HK-2 (cell line): ENCODE measurements around the gene GNPAT.

Source experiments
- DNase-seq: peaks from one replicate; pipeline ENCODE4 v3.0.0-alpha.2; 2018; ENCODE audit not compliant: unreplicated experiment

The GNPAT gene

GRCh38 chr1:231213831-231214573, 27.0 kb upstream of the GNPAT start:
- DNase-seq = no peak

DNA sequence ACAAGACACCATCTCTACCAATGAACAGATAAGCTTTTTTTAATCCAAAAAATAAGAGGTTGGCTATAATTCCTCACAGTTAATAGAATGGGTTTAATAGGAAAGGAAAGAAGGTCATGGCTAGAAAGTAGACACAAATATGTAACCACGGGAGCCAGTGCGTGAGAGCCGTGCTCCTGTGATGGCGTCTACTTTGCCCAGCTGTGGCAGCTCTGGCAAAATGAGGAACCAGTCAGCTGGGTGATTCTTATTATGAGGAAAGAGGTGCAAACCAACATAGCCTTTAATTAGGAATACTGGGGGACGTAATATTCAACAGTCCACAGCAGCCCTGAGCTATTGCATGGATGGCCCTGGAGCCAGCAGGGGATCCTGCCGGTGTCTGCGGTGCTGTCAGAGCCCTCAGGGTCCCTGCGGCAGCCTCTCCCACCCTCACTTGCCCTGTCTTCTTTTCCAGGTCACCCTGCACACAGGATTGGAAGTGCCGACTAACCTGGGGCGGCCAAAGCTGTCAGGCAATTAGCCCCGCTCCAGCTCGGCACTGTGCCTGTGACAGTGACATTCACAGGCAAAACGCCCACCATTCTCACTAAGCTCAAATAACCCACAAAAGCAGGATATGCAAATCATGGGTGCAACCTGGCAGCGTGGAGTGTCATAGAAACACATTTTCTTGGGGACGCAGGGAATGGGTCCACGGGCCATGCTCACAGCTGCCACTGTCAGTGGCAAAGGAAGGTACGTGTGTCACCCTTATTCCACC, 25.9 kb upstream of the GNPAT start:
- DNase-seq = no peak

DNA sequence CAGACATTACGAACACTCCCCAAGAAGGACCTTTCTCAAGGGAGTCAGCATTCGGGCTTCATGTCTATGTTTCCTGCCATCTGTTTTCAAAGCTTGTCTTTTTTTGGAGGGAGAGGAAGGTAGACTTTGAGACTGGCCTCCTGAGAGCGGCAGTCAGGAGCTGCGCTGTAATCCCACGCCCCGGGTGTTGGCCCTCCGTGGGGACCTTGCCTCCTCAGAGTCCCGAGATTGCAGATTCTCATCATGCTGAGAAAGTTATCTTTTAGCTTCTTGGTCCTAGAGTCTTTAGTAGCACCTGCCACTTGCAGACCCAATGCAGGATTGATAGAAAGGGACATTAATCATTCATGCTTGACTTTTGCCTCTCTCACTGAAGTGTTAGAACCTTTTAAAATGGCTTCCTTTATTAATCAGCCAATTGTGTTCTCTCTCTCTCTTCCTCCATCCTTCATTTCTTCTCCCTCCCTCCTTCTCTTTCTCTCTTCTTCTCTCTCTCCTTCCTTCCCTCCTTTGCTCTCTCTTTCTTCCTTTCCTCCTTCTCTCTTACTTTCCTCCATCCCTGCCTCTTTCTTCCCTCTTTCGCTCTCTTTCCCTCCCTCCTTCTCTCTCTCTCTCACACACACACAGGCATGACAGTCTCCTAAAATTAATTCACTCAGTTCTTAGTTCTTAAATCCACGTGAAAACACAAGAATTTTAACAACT, 25.2 kb upstream of the GNPAT start:
- no peak for DNase-seq

DNA sequence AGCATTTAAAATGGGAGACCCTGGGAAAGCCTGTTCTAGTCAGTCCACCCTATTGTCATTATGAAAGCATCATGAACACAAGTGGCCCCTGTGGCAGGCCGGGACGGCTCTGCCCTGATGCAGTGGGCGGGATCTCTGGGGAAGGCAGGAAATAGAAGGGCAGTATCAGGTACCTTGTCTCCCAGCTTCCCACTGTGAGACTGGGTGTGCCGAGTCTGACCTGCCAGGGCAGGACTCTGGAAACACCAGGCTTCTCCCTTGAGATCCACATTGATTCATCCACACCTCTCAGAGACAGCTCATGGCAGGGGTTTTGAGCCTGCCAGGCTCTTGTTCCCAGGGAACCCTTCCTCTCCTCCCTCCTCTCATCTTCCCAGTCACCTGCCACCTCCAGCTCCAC, 24.5 kb upstream of the GNPAT start:
- no peak for DNase-seq

- no peak for DNase-seq
Observed at GRCh38 chr1:231217056-231217455, 24.0 kb upstream of the GNPAT start.

DNA sequence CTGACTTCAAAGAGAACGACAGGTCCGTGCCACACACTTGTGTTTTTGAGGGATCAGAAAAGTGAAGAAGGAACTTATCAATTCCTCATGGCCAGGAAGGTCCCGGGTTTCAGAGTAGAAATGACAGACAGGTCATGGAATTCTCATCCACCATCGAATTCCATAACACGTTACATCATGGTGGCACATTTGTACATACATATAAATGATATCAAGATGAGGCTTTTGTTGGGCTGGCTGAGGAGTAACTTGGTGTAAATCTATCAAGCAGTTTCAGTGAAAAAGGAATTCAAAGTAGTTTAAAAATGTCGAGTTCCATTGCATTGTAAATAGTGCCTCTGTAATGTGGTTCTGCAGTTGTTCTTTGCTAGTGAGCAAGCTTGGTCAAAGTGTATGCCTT, 22.9 kb upstream of the GNPAT start:
- DNase-seq = no peak

DNA sequence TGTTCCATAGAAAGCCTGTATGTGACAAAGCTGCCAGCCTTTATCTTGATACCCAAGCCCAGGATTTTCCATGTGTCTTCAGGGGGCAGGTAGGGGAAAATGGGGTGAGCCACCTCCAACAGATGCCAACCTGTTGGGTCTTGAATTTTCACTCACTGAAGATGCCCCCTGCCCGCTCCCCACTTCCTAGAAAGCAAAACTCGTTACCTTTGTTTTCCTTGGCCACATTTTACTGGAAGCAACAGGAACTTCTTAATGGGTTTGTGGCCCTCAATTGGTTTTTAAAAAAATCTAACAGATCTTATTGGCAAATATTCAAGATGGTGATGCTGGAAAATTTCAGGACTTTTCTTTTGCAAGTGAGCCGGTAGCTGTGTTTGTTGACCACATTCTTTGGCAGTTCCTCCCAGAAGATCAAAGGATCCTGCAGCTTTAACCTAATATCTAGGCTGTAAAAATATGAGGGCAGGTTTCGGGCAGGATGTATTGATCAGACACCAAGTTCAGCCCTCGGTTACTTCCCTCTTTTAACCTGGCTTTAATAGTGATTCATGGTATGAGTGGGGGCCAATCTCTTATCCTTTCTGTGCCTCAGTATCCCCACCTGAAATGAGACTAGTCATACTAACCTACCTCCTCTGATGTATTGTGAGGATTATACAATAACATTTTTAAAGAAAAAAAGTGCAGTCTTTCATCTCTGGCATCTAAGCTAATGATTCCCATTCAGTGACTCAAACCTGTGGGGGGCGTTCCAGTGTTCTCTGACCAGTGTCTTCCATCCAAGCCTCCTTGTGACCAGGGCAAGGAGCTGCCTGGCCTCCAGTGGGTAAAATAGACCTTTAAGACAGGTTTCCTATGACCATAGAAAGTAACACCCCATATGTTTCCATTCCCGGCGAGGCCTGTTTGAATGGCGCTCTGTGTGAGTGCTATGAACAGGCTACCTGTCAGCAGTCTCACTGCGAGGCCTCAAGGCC, 21.3 kb upstream of the GNPAT start:
- DNase-seq = no peak

DNA sequence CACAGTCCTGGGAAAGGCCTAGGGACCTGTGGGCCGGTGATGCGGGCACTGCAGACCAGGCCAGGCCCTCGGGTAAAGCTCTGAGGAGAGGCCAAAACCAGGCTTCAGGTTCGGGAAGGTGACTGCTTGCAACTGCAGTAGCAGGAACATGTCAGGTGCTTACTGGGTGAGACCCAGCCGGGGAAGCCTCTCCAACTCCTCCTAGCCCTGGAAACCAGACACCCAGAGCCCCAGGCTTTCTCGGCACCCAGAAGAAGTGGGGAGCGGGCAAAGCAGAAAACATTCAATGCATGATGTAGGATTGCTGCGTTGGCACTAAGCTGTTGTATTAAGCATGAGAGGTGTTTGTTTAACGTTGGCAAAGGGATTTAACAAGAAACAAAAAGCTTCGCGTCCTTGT, 20.2 kb upstream of the GNPAT start:
- no peak for DNase-seq

- DNase-seq = no peak
Observed at GRCh38 chr1:231226156-231226555, 14.9 kb upstream of the GNPAT start.

DNA sequence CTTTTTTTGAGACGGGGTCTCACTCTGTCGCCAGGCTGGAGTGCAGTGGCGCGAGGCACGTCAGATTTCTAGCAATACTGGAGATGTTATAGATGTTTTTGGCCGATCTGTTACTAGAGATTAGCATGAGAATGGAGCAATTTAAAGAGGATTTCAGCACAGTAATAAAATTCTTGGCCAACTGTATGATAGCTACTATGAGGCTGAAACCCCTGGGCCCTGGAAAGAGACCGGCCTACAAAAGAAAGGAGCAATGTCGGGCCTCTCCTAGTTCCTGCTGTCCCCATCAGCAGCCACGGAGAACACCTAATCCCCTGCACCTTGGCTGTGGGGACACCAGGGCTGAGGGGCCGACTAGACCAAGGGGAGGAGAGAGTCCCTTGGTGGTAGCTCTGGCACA, 9.5 kb upstream of the GNPAT start:
- DNase-seq = no peak

DNA sequence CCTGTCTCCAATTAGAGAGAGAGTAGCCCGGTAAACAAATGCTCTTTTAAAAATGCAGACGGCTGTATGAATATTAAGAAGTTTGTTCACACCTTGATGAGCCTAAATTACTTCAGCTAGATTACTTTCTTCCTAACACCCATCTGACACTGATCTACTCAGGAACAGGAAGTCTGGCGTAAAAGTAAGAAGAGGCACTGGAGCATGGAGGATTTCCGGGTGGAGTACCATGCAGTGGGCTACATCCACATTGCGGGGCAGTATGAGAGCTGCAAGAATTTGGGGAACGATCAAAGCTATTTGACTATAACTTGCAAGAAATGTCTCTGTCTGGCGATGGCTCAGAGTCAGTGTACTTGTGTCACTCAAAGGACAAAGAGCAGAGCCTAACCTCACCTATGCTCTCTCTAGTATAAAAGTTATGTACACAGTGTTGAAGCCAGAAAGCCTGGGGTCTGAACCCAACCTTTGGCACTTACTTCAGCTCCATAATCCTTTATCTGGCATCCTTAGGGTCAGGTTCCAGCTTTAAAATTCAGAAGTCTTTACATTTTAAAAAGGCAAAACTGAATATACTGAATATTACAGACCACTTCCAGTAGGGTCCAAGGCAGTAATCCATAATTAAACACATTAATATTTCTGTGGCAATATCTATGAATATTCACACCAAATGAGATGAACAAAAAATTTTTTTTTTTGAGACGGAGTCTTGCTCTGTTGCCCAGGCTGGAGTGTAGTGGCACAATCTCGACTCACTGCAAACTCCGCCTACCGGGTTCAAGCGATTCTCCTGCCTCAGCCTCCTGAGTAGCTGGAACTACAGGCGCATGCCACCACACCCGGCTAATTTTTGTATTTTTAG, 7.9 kb upstream of the GNPAT start:
- DNase-seq = no peak

- DNase-seq = no peak
Observed at GRCh38 chr1:231233735-231234417, 7.1 kb upstream of the GNPAT start.

GRCh38 chr1:231234506-231234905, 6.5 kb upstream of the GNPAT start:
- no peak for DNase-seq

DNA sequence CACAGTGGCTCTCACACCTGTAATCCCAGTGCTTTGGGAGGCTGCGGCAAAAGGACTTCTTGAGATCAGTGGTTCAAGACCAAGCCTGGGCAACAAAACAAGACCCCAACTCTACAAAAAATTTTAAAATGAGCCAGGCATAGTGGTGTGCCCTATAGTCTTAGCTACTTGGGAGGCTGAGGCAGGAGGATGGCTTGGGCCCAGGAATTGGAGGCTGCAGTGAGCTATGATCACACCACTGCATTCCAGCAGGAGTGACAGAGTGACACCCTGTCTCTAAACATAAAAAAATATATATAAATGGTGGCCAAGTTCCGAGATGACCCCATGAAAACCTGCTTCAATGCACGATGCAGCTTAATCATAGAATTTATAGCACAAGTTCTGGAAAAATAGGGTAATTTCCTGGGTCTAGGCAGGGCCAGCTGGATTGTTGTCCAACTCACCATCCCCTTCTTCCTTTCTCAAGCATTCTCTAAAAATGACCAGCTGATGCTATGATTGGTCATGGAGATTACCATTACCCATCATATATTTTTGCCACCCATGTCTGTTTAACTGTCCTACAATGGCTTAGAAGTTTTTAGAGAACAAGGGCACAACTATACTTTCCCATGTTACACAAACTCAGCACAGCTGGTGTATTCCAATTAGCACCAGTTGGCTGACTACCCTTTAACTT, 5.3 kb upstream of the GNPAT start:
- DNase-seq = no peak

DNA sequence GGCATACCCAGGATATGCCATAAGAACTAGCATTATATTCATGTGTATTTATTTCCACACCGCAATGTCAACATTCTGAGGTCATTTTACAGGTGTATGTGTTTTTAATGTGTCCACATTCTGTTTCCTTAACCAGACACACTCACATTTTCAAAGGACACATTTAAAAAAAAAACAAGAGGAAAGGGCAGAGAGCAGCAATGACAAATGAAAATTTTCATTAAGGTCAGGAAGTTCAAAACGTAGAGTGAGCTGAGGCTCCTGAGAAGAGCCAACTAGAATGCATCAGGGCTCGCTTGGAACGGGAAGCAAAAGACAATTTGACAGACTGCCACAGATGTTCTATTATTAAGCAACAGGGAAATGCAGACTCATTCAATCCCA, 4.8 kb upstream of the GNPAT start:
- DNase-seq = no peak

DNA sequence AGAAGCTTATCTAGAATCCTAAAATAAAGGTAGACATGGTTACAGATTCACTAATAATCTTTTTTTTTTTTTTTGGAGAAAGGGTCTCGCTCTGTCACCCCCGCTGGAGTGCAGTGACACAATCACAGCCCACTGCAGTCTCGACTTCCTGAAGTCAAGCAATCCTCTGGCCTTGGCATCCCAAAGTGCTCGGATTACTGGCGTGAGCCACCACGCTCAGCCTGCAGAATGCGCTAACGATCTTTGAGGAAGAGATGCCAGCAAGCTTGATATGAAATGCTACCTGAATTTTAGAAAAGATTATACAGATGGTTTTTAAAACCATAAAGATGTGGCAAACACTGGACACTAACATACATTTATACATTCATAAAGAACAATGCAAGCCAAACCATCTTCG, 4.1 kb upstream of the GNPAT start:
- DNase-seq = no peak

DNA sequence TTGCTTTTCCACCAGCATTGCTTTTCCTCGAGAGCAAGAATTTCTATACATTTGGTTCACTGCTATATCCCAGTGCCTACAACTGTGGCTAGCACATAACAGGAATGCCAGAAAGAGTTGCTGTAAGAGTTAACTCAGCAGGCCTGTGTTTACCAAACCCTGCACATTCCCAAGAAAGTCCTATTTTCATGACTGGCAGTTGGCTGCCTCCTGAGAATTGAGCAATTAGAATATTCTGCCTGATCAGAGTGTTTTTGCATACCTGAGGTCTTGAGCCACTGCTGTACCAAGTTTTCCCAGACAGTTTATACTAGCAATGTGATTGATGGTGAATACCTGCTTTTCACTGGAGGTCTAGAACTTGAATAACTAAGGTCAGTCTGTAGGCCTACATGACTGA, 2.7 kb upstream of the GNPAT start:
- DNase-seq = no peak

DNA sequence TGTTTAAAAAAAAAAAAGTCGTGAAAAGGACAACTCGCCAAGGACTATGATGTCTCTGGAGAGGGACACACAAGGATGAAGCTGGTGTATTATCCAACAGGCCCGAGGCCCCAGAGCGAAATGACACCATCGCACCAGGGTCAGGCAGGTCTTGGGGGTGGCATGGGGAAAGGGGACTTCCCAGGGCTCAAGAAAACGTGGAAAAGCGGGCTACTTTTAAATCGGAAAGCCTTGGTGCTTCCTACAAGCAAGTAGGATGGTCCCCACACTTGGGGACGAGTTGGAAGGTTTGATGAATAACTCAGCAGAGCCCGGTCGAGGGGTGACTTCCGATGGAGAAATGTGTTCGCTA, 505 bp upstream of the GNPAT start:
- DNase-seq = no peak

DNA sequence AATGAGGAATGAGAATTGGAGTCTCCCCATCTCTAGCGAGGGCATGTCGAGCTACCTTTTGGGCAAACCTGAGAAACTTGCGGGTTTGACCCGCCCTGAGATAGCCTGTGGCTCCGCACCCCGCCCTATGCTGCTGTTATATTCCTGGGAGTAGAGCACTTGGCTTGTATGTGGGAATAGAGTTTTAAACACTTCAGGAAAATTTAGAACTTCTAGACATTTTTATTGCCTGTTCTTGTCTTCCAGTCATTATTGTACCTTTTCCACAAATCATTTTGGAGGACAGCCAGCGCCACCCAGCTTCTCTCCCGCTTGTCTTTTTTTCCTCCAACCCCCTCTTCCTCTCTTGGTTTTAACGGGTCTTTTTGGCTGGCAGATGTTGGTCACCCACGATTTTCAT, 738 bp downstream of the GNPAT start:
- DNase-seq = peak; percentile 26
